ENCODE results near the gene DIPK1A.

- TF ChIP-seq ZEB2 (tag by site-specific recombination; IDR thresholded peaks at IDR 0.05): no peak
- TF ChIP-seq ZBTB17 (tag by site-specific recombination; IDR thresholded peaks at IDR 0.05): no peak
These were observed 48.0 kb downstream of the DIPK1A start for GRCh38 chr1:92913093-92913819.

All from HEK293 (cell line).